ENCODE results near the gene NRAS. TPM values are rescaled to one million over a fixed set of nuclear protein-coding genes. Genes with fewer than 3 reads are reported as not detected.

Gene NRAS
- total and polyA plus RNA-seq, 9 of the 15 experiments (the other 6 are each of a cell fraction or from before 2014, with no cell fraction given): 40.7 to 94.5 (median 75.4) TPM

DNA sequence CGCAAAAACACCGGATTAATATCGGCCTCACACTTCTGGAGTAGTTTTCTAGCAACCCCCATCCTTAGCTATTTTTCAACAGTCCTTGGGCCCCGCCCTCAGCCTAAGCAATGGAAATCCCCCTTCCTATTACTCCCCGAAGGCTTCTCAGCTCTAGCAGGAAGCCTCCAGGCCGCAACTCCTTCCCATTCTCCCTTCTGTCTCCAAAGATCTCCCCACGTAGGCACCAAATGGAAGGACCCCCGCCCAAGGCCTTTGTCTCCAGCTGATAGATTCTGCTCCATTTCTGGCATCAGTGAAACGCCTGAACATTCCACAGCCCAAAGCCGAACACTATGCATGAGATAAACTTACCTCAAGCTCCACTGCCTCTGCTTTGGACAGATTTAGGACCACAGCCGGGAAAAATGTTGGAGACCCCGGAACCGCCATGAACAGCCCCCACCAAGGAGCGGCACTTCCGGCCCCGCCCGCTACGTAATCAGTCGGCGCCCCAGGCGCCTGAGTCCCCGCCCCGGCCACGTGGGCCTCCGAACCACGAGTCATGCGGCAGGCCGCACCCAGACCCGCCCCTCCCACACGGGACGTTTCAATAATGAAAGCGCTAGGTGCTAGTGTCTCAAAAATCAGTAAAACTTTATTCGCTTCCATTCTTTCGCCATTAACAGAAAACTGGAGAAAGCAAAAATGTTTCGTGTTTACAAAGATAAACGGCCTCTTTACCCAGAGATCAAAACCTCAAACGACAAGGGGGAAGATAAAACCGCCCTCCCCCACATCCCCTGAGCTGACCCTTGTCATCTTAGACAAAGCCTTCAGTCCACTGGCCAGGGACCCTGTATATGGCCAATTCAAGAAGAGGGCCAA lies at the start of gene NRAS (continued):
- TF ChIP-seq NKRF (IDR thresholded peaks at IDR 0.05; ENCODE audit: borderline replicate concordance) (peak; percentile 99), ZNF274 (IDR thresholded peaks at IDR 0.05; ENCODE audit: borderline replicate concordance, low read depth, low read length) (no peak), KLF6 (CRISPR knock-in tag; IDR thresholded peaks at IDR 0.05; ENCODE audit: borderline replicate concordance) (peak; percentile 98), ZNF655 (CRISPR knock-in tag; IDR thresholded peaks at IDR 0.05) (no peak), ELF4 (CRISPR knock-in tag; IDR thresholded peaks at IDR 0.05) (peak; percentile 48), TAF15 (IDR thresholded peaks at IDR 0.05; ENCODE audit: low read depth, low read length) (no peak), CREB1 (IDR thresholded peaks at IDR 0.05) (peak; percentile 95), CREB1 (CRISPR knock-in tag; IDR thresholded peaks at IDR 0.05) (peak; percentile 97), CCAR2 (IDR thresholded peaks at IDR 0.05; ENCODE audit: low read depth, low read length) (no peak), XRCC5 (IDR thresholded peaks at IDR 0.05; ENCODE audit: low read depth, low read length) (no peak; the same call in 1 of the 2 replicates), CBX1 (IDR thresholded peaks at IDR 0.05; ENCODE audit: low read depth) (peak; percentile 81; the same call in 1 of the 2 replicates), ZNF79 (CRISPR knock-in tag; IDR thresholded peaks at IDR 0.05; ENCODE audit: low read depth) (no peak; the same call in 1 of the 2 replicates), JUND (IDR thresholded peaks at IDR 0.05; ENCODE audit: borderline replicate concordance, low read depth, low read length) (peak; percentile 71), JUND (tag; IDR thresholded peaks at IDR 0.05; ENCODE audit: borderline replicate concordance, low read depth, low read length) (no peak; the same call in 2 of the 3 replicates), KAT8 (IDR thresholded peaks at IDR 0.05; ENCODE audit: low read depth) (no peak)
- TF ChIP-seq, protein P1, sequence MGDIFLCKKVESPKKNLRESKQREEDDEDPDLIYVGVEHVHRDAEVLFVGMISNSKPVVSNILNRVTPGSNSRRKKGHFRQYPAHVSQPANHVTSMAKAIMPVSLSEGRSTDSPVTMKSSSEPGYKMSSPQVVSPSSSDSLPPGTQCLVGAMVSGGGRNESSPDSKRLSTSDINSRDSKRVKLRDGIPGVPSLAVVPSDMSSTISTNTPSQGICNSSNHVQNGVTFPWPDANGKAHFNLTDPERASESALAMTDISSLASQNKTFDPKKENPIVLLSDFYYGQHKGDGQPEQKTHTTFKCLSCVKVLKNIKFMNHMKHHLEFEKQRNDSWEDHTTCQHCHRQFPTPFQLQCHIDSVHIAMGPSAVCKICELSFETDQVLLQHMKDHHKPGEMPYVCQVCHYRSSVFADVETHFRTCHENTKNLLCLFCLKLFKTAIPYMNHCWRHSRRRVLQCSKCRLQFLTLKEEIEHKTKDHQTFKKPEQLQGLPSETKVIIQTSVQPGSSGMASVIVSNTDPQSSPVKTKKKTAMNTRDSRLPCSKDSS (IDR thresholded peaks at IDR 0.05; ENCODE audit: low read depth, partially characterized antibody): no peak
- TF ChIP-seq, protein P2, sequence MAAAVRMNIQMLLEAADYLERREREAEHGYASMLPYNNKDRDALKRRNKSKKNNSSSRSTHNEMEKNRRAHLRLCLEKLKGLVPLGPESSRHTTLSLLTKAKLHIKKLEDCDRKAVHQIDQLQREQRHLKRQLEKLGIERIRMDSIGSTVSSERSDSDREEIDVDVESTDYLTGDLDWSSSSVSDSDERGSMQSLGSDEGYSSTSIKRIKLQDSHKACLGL (CRISPR knock-in tag; IDR thresholded peaks at IDR 0.05; ENCODE audit: borderline replicate concordance, poor library complexity, severe bottlenecking): peak; percentile 99
- TF ChIP-seq, protein P3, sequence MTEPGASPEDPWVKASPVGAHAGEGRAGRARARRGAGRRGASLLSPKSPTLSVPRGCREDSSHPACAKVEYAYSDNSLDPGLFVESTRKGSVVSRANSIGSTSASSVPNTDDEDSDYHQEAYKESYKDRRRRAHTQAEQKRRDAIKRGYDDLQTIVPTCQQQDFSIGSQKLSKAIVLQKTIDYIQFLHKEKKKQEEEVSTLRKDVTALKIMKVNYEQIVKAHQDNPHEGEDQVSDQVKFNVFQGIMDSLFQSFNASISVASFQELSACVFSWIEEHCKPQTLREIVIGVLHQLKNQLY (CRISPR knock-in tag; conservative IDR thresholded peaks at IDR 0.05): 0 out of 4 replicates have a peak, but pooled peaks of 1 of the 2 experiments have one; percentile 18
